NCI-H2196 (cell line): ENCODE results near the gene PGF.
A peak's percentile ranks its signal among the peaks of the same experiment; 100 is the strongest.

ENCODE experiments used
- DNase-seq: peaks from one replicate; lab custom pipeline; 2025; ENCODE audit not compliant: unreplicated experiment; lab: John Stamatoyannopoulos, UW

The PGF gene

DNA sequence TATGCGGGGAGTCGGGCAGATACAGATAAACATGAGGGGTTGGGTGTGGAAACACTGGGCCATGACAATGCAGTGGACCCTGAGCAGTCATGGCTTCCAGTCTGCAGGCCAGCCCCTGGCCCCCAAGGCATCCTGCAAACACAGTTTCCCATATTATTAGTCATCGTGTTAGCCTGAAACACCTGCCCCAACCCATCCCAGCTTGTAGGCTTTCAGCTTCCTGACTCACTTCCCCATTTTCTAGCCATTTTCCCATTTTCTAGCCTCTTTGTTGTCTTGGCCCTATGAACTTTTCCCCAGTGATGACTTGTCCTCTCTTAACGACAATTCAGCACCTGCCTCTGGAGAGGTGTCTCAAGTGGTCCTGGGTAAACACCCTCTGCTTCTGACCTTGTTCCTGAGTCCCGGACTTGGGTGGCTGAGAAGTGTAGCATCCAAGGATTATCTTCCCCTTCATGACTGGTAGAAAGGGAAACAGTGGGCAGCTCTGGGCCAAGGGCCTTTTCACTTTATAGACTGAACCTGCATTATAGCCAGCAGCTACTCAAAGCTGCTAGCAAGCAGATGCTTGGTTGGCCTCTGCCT, 4.3 kb upstream of the PGF start:
- no peak for DNase-seq

DNA sequence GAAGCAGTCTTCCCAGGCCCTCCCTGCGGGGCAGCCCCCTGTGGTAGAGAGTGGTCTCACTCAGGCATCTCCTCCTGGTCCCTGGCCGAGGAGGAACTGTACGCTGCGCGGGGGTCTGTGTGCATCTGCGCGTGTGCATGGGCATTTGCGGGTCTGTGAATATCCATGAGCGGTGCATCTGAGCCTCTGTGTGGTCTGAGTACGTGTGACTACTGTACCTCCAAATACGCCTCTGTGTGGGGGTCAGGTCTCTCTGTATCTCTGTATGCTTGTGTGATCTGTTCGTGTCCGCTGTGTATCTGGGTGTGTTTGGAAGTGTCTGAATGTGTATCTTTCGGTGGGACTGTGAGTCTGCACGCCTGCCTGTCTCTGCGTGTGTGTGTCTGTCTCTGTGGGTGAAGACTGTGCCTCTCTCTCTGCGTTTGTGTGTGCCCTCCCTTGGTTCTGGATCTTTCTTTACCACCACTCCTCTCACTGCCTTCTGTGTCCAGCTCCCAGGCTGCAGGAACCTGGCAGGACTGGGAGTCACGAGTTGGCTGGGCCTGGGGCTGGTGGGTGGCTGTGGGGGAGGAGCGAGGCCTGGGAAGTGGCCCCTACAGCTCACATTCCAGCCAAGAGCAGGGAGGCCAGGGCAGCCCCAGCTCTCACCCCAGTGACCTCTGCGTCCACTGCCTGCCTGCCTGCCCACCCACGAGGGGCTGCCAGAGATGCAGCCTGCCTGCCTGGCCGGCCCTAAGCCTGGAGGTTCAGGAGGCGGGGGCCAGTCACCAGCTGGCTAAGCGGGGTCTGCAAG, 1.1 kb upstream of the PGF start:
- DNase-seq = no peak

DNA sequence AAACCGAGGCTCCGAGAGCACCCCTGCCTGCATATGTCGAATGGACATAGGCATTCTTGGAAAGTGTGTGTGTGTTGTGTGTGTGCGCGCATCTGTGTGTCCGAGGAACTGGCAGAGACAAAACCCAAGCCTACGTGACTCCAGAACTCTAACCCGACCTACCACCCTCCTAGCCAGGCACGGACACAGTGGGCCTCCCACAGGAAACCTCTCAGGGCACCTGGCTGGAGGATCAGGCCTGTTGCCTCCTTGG, 556 bp upstream of the PGF start:
- no peak for DNase-seq

DNA sequence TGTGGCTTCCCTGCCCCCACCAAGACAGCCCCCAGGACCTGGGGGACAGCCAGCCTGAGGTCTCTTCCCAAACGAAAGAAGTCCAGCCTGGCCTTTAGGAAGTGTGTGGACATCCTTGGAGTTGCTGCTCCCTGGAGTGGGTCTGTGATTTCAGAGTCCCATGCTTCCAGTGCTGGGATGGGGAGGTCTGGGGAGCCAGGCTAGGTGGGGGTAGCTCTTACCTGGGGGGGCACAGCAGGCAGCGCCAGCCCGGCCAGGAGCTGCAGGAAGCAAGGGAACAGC, 509 bp downstream of the PGF start:
- no peak for DNase-seq

DNA sequence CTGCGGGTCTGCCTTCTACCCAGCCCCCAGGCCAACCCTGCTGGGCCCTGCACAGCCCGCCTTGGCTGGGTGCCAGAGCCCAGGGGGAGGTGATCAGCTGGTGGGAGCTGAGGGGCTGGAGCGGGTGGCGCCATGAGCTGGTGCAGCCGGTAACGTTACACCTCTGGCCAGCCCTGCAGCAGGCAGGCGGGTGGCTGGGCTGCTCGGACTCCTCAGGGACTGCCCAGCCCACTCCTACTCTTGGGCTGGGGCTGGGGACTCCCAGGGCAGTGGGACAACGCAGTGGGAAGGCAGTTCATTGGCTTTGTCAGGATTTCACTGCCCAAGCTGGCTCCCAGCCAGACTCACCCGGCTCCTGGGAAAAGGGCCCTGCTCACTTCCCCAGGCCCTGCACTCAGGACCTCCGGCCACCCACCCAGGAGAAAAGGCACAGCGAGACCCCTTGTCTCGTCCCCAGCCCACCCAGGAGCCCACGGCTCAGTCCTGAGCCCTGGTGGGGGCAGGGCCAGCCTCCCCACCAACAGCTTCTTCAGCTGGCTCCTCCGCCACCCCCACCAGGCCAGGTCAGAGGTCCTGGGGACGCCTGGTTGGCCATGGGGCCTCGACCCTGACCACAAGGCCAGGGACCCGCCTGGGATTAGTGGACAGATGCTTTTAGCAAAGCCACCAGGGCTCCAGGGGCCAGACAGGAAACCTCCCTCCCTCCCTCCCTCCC, 1.0 kb downstream of the PGF start:
- DNase-seq = peak; percentile 69

DNA sequence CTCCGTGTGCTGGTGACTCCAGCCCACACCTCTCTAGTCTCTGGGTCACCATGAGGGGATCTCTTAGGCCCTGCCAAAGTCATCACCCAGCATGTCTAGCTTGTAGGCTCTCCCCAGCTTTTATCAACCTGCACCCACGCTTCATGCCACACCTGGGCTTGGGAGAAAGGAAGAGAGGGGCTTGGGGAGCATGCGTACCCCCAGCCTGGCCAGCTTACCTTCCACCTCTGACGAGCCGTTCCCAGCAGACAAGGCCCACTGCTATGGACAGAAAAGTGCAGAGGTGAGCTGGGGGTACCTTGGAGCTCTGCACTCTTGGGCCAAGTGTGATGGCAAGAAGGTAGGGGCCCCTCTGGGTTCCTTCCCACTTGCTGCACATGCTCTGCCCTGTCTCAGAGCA, 1.7 kb downstream of the PGF start:
- no peak for DNase-seq

DNA sequence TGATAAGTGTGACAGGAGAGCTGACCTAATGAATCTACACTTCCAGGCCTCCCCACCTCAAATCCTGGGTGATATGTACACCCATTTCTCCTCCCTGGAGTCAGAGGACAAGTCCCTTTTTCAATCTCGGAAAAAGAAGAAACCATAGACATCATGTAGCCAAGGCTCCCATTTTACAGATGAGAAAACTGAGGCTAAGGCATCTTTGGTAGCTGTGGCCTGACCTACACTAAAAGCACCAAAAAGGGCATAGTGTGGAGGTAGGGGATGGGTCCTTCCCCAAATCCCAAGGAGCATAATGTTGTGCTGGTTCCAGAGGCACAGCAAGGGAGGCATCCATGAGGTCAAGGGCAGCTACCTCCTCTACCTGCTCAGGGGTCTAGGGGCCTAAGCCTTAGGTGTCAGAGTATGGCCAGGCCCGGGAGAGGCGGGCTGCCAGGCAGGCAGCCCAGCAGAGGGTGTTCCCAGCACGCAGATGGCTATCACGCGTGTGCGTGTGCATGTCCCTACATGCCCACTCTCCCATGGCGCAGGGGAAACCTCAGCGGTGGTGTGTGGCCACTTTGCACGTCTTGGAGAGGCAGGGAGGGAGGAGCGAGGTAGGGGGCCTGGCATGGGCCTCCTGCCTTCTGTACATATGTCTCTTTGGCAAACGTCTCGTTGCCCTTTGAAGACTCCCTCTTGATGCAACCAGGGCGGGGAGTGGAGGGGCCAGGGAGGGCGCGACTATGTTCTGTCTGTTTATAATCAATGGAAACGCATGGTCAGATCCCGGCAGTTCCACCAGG, 2.5 kb downstream of the PGF start:
- DNase-seq = no peak

DNA sequence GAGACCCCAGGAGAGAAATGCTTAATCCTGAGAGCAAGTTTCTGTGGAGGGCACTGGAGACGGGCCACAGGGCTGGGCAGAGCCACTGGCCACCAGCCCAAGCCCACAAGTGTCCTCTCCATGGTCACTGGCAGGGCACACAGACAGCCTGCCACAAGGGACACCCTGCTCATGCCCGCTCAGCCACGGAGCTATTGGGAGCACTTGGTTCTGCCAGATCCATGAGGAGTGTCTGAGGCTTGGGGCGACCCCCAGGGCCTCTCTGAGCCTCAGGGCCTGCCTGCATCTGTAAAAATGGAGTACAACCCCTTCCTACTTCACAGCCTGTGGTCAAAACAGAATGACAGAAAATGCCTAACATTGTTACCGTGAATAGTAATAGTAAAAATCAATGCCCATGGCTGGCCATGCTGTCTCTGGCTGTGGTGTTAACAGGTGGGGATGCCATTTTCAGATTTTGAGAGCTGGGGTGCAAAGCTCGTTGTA, 3.2 kb downstream of the PGF start:
- DNase-seq = no peak

DNA sequence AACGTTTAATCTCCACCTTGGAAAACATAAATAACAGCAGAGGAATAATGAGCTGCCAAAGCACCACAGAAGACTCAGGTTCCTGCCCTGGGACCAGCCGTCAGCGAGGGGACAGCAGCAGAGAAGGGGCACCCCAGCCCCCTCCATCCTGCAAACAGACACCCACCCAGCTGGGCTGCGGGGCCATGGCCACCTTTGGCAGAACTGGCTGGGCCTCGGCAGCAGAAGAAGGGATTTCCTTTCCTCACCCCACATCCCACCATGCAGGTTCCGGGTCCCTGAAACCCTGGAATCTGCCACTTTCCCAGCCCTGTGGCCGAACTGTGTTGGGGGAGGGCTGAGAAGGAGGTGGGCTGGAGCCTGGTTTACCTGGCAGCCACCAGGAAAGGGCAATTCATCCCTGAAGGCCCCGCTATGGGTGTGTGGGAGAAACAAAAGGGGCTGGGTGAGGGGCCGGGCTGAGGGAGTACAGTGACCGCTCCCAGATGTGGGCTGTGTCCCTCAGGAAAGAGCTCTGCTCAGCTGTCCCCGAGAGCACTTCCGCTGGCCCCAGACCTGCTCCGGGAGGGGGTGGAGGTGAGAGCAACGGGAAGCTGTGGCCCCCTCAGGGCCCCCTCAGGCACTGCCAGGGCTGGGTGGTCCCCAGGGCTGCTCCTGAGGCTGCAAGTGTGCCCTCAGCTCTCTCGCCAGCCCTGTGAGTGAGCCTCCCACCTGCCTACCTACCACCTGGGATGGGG, 3.8 kb downstream of the PGF start:
- no peak for DNase-seq

DNA sequence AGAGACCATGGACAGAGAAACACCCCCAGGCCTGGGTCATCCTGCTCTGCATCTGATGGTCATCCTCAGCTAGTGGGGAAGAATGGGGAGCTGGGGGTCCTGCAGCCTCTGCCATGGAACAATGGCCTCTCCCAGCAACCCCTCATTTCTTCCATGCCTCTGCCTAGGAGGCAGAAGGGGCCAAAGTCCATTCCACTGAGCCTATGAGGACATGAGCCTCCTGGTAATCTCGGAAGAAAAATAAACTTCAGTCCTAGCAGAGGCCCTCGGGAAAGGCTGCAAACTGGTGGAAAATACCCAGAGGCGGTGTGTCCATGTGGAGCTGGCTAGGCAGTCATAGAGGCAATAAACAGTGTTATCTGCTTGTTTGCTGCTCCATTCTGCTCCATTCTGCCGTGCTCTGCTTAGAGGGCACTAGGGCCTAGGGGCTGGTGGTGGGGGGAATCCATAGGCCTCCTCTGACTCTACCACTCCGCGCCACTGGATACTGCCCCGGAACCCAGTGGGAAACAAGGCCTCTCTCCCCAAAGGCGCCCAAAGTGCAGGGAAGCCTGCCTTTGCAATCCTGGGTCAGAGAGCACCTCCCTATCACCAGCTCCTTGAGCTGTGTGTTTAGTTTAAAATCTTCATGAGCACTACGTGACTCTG, 4.5 kb downstream of the PGF start:
- DNase-seq = no peak

DNA sequence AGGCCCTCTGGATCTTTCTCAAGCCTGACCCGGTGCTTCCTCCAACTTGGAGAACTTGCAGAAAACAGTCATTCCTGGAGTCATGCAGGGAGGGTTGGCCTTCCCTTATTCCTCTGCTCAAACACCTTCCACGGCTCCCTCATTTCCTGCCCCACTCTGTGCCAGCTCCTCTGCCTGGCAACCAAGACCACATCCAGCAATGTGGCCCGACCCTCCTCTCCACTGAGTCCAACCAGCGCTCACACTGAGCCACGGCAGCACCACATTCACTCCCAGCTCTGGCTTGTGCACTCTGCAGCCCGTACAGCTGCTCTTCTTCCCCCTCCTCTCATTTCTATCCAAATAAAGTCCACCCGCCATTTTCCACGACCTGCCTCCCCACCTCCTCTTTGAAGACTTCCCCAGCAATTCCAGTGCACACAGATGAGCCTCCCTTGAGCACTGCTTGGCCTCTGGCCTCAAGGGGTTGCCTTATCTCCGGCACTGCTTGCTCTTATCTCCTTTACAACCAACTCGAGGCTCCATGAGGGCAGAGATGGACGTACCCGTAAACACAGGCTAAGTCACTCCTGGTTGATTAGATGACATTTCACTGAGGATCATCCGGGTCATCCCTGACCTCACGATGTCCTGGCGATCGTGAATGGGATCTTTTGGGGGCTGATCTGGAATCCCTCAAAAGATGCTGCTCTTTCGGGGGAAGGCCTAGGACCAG, 5.4 kb downstream of the PGF start:
- DNase-seq = no peak

DNA sequence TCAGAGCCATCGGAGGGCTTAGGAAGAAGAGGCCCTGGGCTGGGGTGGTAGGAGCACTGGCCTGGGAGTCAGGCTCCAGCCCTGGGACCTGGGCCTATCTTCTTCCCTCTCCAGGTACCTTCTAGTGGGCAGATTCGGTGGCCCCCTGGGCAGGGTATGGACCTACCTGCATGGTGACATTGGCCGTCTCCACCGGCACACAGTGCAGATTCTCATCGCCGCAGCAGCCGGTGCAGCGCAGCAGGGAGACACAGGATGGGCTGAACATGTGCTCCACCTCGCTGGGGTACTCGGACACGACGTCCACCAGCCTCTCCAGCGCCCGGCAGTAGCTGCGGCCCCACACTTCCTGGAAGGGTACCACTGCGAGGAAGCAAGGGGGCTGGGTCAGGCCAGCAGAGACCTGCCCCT, 6.2 kb downstream of the PGF start:
- no peak for DNase-seq

DNA sequence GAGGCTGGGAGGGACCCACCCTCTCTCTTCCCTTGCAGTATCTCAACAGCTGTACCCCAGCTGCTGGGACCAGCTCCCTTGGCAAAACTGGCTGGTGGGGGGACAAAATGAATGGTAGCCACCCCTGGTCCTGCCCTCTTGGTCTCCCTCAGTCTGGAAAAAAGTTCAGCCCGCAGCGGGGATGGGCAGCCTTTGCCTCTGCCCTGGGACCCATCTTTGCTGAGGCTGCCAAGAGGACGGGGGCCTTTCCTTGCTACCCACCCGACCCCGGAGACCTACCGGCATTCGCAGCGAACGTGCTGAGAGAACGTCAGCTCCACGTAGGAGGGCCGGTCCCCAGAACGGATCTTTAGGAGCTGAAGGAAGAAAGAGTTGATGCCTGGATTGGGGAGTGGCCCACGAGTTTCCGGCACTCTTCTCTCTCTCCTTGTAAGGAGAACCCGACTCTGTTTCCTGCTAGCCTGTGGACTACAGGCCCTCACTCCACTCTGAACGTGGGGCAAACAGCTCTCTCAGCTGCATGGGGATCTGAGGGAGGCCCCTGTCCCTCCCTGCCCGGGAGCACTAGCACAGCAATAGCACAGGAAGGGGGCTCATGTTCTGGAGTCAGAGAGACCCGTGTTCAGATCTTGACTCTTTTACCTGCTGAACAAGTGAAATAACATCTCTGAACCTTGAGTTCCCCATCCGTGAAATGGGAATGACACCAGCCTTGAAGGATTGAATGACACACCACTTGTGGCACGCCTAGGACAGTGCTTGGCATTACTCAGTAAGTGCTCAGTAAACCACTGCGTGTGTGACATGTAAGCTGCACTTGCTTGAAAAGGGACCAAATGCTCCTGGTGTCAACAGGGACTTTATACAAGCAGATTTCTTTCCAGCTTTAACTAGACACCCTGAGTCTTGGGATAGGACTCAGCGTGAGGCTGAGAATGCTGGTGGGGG, 6.9 kb downstream of the PGF start:
- DNase-seq = no peak

DNA sequence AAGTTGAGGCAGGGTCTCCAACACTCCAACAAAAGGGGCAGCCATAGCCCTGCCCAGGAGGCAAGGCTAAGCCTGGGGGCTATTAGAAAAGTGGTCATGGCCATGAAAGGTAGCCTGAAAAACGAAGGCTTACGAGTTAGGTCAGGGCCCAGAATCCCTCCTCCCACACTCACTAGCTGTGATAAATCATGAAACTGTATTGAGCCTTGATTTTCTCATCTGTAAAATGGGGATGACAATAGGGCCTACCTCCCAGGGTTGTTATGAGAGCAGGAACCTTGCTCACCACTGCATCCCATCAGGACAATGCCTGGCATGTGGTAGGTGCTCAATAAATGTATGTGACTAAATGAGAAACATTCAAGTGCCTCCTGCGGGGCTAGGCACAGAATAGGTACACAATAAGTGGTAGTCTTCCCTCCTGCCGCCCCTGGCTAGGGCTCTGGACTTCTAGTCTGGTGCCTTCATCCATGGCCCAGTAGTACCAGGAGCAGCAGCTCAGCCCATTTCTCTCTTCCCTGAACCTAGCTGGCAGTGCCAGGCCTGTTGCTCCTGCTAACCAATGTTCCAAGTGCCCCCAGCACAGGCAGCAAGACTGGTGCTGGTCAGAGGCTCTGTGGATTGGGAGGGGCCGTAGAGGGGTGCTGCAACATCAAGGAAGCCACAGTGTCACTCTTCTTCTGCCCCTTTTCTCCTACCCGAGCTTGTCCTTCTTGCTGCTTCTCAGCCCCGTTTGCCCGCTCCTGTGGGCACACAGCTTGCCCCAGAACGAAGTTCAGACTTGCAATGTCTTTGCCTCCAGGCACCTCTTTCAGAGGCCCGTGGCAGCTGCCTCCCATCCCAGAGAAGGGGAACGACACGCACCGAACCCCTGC, 7.8 kb downstream of the PGF start:
- no peak for DNase-seq

DNA sequence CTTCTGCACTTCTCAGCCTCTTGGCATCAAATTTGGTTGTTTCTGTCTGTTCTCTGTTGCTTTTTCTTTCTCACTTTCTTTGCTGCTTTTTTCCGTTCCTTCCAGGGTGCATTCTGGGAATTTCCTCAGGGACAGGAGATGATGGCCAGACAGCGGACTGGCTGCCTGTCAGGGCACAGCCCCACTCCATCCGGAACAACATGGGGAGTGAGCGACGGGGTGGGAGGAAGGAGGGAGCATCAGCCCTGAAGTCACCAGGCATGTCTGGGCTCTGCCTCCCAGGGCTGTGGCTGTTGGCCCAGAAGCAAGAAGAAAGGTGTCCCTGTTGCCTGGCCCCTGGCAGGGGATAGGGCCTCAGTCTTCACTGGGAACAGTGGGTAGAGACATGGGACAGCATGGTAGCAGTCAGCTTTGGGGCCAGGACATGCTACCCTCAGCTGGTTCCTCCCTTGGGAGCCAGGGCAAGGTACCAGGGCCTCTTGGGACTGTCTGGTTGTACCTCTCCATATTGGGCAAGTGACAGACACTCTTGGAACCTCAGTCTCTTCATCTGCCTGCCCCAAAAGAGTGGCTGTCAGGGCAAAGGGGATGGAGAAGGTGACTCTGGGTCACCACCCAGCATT, 8.6 kb downstream of the PGF start:
- DNase-seq = no peak

DNA sequence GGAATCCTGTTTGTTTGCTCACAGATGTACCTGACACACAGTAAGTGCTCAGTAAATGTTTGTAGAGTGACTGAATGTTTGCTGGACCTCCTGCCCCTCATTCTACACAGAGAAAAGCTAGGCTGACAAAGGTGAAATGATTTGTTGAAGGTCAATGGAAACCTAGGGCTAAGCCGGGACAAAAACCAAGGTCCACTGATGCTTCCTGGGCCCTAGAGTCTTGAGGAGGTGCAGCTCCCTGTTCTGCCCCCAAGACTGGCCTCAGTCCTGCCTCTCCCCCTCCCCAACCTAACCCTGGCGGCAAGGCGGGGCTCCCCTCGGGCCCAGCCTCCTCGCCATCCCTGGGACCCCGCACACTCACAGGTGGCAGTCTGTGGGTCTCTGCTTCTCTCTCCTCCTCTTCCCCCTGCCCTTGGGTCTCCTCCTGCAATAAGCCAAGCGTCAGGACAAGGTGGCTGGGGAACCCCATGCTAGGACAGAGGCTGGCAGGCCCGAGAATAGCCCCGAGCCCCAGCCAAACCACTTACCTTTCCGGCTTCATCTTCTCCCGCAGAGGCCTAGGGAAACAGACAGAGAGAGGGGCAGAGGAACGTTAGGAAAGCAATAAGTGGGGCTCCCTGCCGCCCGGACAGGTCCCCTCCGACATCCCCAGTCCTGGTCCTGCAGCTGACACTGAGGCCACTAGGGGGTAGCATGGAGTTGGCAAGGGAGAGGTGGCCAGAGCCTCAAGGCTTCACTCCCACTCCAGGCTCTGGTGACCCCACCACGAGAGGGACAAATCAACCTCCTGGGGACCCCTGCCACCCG, 9.3 kb downstream of the PGF start:
- DNase-seq = peak; percentile 87
